Measurements from ENCODE around the gene INTS14.

- TF ChIP-seq CTCF (IDR thresholded peaks at IDR 0.05; ENCODE audit: insufficient read depth, low read depth, low read length) (no peak), EZH2 (IDR thresholded peaks at IDR 0.05; ENCODE audit: insufficient read depth, low read length) (no peak)
These were observed 2.2 kb upstream of the INTS14 start for GRCh38 chr15:65612949-65613744.
